Natural killer cell treated with Interleukin-12 subunit alpha and Interleukin-12 subunit beta and Interleukin-15 and Interleukin-18, amount 100 ng/mL, for 72 hours (primary cell): ENCODE measurements around the gene FHIT. TPM values are rescaled to one million over a fixed set of nuclear protein-coding genes. Genes with fewer than 3 reads are reported as not detected.

Experiments
- ATAC-seq, 2 donors: fragments of 150-1000 bp; cut with Tn5 transposase in 1 of 2; sonication (Bioruptor Pico), chemical (Tn5 transposase) in 1 of 2; 2 replicates each; pipeline ENCODE4 v1.10.0; 2021
- DNase-seq: peaks from one replicate; pipeline ENCODE4 v3.0.0; 2022; ENCODE audit warnings: low spot score
- H3K27ac Mint-ChIP-seq, 2 donors: 1 replicate in 1 of 2; 2 replicates in 1 of 2; pipeline ENCODE4 v1.8.0; 2022; ENCODE audit warnings: mixed read lengths in 2 of 2, mild to moderate bottlenecking in 1 of 2, moderate library complexity in 1 of 2
- H3K27me3 Mint-ChIP-seq, 2 donors: 1 replicate in 1 of 2; 2 replicates in 1 of 2; pipeline ENCODE4 v1.8.0; 2022; ENCODE audit warnings: mixed read lengths in 2 of 2
- H3K36me3 Mint-ChIP-seq: one replicate; pipeline ENCODE4 v1.8.0; 2022; ENCODE audit warnings: mixed read lengths
- H3K4me1 Mint-ChIP-seq, 2 donors: 1 replicate in 1 of 2; 2 replicates in 1 of 2; pipeline ENCODE4 v1.8.0; 2022; ENCODE audit warnings: low read depth in 2 of 2, mixed read lengths in 2 of 2, mild to moderate bottlenecking in 1 of 2
- H3K4me3 Mint-ChIP-seq: one replicate; pipeline ENCODE4 v1.8.0; 2022; ENCODE audit warnings: mixed read lengths
- H3K9me3 Mint-ChIP-seq: 2 replicates; pipeline ENCODE4 v1.8.0; 2022; ENCODE audit warnings: mixed read lengths
- total RNA-seq, 2 donors: library from RNA; stranded (reverse); gene quantifications; one replicate each; pipeline ENCODE4 v1.2.3, GENCODE V29; 2022

Gene FHIT
- total RNA-seq, 2 donors from 2014 or later: 2.4 to 3.0 TPM

DNA sequence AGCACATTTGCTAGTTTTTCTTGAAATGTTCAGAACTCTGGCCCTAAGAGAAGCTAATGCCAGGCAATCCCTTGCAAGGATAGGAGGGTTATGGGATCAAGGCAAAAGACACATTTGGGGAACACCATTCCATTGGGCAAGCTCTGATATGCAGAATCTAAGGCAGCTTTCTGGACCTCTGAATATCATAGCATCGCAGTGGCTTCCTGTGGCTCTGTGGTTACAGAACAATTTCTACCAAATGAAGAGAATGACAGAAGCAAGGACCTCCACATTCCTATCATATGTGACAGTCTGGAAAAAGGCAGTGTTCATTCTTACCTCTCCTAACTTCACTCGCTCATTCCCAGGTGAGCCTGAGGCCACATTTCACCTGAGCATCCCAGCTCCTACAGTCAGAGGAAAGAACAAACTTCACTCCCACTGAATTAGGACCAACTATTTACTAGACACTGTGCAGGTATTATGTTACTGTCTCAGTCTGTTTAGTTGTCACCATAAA, 1365.3 kb downstream of the FHIT start:
- DNase-seq (no peak), ATAC-seq (no peak)
- H3K9me3 Mint-ChIP-seq: no peaks in the 10 kb centered on the region
- H3K27ac Mint-ChIP-seq: peak overlapping the region in 1 of 2 donors; percentile 34
- H3K4me3 Mint-ChIP-seq: no peak overlapping the region
- H3K4me1 Mint-ChIP-seq: peaks cover 0 to 19% of the 10 kb centered on the region in 2 donors
- H3K36me3 Mint-ChIP-seq: no peaks in the 10 kb centered on the region
- H3K27me3 Mint-ChIP-seq: no peaks in the 10 kb centered on the region

DNA sequence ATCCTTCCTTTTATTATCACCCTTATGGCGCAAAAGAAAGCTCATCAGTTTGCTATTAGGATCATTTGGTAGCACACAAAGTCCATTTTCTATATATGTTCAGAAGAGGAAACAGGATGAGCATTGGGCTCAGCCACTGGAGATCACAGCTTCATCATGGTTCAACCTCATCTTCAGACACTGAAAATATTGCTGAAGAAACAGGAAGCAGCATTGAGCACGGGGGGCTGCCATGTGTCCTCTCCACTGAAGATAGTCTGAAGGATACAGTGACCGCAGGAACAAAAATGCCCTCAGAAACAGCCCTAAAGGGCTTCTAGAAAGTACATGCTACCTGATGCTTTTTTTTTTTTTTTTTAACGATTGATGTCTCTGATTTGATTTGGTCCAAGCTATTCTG, 1366.2 kb downstream of the FHIT start:
- H3K9me3 Mint-ChIP-seq: no peaks in the 10 kb centered on the region
- H3K27ac Mint-ChIP-seq: peak overlapping the region in 1 of 2 donors; percentile 34
- H3K36me3 Mint-ChIP-seq: no peaks in the 10 kb centered on the region
- ATAC-seq (no peak), DNase-seq (no peak)
- H3K4me1 Mint-ChIP-seq: peaks cover 0 to 19% of the 10 kb centered on the region in 2 donors
- no peak overlapping the region for H3K4me3 Mint-ChIP-seq
- peaks cover 2 to 4% of the 10 kb centered on the region in 2 donors for H3K27me3 Mint-ChIP-seq

GRCh38 chr3:59884409-59884808, 1366.8 kb downstream of the FHIT start:
- no peaks in the 10 kb centered on the region for H3K36me3 Mint-ChIP-seq
- H3K27ac Mint-ChIP-seq: peak overlapping the region in 1 of 2 donors; percentile 10
- DNase-seq (no peak), ATAC-seq (no peak)
- no peaks in the 10 kb centered on the region for H3K9me3 Mint-ChIP-seq
- H3K27me3 Mint-ChIP-seq: peaks cover 2 to 7% of the 10 kb centered on the region in 2 donors
- H3K4me3 Mint-ChIP-seq: no peak overlapping the region
- peaks cover 0 to 19% of the 10 kb centered on the region in 2 donors for H3K4me1 Mint-ChIP-seq

GRCh38 chr3:59882746-59883145, 1368.5 kb downstream of the FHIT start:
- peaks cover 4 to 17% of the 10 kb centered on the region in 2 donors for H3K27me3 Mint-ChIP-seq
- H3K4me1 Mint-ChIP-seq: peaks cover 0 to 27% of the 10 kb centered on the region in 2 donors
- ATAC-seq: no peak
- no peak overlapping the region for H3K27ac Mint-ChIP-seq
- DNase-seq: no peak
- no peaks in the 10 kb centered on the region for H3K9me3 Mint-ChIP-seq
- no peak overlapping the region for H3K4me3 Mint-ChIP-seq
- no peaks in the 10 kb centered on the region for H3K36me3 Mint-ChIP-seq

DNA sequence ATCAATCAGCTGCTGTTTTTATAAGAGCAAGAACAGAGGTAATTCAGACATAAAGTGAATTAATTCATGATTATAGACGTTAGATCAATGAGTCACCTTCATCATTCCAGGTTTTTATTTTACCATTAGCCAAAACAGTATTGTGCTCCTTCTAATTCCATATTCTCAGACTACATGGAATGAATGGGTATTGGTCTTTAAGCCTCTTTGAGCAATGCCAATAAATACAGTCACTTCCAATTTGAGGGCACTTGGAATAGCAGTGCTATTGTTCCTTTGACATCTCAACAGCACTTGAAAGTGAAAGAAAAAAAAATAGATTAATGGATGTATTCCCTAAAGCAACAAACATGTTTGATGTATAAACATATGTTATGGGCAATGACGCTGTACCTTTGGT, 1370.5 kb downstream of the FHIT start:
- no peak overlapping the region for H3K4me3 Mint-ChIP-seq
- H3K9me3 Mint-ChIP-seq: no peaks in the 10 kb centered on the region
- ATAC-seq (no peak), DNase-seq (no peak)
- H3K36me3 Mint-ChIP-seq: no peaks in the 10 kb centered on the region
- no peak overlapping the region for H3K27ac Mint-ChIP-seq
- H3K4me1 Mint-ChIP-seq: peaks cover 0 to 20% of the 10 kb centered on the region in 2 donors
- peaks cover 4 to 17% of the 10 kb centered on the region in 2 donors for H3K27me3 Mint-ChIP-seq

- H3K27me3 Mint-ChIP-seq: peaks cover 4 to 17% of the 10 kb centered on the region in 2 donors
- DNase-seq: no peak
- no peak overlapping the region for H3K4me3 Mint-ChIP-seq
- no peaks in the 10 kb centered on the region for H3K9me3 Mint-ChIP-seq
- no peaks in the 10 kb centered on the region for H3K36me3 Mint-ChIP-seq
- H3K4me1 Mint-ChIP-seq: peaks cover 0 to 10% of the 10 kb centered on the region in 2 donors
- no peak for ATAC-seq
- H3K27ac Mint-ChIP-seq: no peak overlapping the region
These were observed 1372.1 kb downstream of the FHIT start for GRCh38 chr3:59879031-59879581.

DNA sequence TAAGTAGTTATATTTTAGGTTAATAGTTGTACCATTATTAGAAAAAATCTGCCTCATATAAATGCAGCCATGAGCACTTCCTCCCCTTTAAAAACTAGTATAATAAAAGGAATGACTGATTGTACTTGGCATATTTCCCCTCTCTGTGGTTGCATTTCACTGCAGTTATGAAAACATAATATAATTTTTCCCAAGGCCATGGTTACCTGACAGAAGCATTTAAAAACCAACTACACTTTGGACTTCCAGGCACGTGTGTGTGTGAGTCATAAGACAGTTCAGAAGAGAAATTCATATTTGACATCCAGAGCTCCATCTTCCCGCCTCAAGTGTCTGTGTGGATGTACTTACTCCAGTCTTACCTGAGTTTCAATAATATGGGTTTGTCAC, 1373.2 kb downstream of the FHIT start:
- H3K4me1 Mint-ChIP-seq: peaks cover 7 to 20% of the 10 kb centered on the region in 2 donors
- no peak overlapping the region for H3K27ac Mint-ChIP-seq
- H3K4me3 Mint-ChIP-seq: no peak overlapping the region
- no peaks in the 10 kb centered on the region for H3K36me3 Mint-ChIP-seq
- no peak for DNase-seq
- ATAC-seq: no peak
- peaks cover 5 to 25% of the 10 kb centered on the region in 2 donors for H3K27me3 Mint-ChIP-seq
- peaks cover 2% of the 10 kb centered on the region for H3K9me3 Mint-ChIP-seq

DNA sequence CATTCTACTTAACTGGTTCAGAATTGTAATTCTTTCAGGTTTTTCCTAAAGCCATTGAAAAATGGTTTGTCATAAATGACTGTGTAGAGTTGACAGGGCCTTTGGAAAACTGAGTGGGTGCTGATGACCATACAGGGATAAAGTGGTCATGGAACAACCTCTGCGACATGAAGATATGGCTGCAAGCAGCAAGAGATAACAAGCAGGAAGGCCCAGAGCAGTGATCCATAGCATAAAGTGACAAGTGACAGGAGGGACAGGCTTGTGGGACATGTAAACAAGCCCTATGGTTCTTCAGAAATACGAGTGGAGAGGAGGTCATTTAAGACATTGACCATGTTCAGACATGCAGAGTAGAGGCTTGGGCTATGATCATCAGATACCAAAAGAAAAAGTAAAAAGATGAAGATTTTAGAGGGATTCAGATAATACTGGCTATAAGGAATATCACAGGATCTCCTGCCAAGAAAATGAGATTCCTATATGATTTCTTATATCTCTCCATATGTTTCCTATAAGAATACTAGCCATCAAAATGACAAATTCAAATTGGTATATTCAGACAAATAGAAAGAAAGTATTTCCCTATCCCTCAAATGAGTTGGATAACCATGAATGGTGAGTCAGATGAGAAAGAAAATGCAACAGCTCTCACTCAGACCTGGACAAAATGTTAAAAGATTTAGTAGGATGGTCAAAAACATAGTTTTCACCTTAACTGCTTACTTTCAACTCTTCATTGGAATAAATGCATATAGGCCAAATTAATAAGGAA, 1373.8 kb downstream of the FHIT start:
- Mint-ChIP-seq H3K4me1 (peaks cover 7 to 22% of the 10 kb centered on the region in 2 donors), H3K36me3 (no peaks in the 10 kb centered on the region)

DNA sequence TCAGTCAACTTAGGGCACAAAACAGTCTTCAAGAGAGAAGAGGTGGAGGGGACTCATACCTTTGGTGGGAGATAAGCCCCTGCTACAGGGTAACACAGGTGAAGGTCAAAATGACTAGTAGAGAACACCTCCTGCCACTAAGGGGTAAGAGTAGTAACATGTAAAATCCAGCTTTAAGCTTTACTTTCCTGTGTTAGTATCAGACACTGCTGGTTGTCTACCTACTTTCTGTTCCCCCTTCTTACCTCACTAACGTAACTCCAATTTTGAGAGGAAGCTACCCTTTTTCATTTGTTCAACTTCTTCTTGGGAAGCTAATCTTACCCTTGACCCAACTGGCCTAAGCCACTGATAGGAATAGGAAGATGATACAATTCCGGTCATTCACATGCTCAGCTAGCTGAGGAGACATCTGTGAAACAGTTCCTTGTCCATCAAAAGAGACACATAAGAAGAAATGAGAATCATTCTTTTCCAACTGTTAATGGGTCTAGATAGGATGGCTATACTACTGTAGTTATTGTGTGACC, 1374.7 kb downstream of the FHIT start:
- H3K9me3 Mint-ChIP-seq: peaks cover 4% of the 10 kb centered on the region
- no peak overlapping the region for H3K4me3 Mint-ChIP-seq
- H3K27ac Mint-ChIP-seq: no peak overlapping the region
- H3K27me3 Mint-ChIP-seq: peaks cover 7 to 29% of the 10 kb centered on the region in 2 donors
- no peak for ATAC-seq
- H3K4me1 Mint-ChIP-seq: peaks cover 7 to 25% of the 10 kb centered on the region in 2 donors
- DNase-seq: no peak
- H3K36me3 Mint-ChIP-seq: no peaks in the 10 kb centered on the region

More for the DNA sequence above, 1373.8 kb downstream of the FHIT start:
- DNase-seq (no peak), ATAC-seq (no peak)
- H3K4me3 Mint-ChIP-seq: no peak overlapping the region
- H3K27ac Mint-ChIP-seq: no peak overlapping the region
- peaks cover 4% of the 10 kb centered on the region for H3K9me3 Mint-ChIP-seq
- peaks cover 7 to 29% of the 10 kb centered on the region in 2 donors for H3K27me3 Mint-ChIP-seq

DNA sequence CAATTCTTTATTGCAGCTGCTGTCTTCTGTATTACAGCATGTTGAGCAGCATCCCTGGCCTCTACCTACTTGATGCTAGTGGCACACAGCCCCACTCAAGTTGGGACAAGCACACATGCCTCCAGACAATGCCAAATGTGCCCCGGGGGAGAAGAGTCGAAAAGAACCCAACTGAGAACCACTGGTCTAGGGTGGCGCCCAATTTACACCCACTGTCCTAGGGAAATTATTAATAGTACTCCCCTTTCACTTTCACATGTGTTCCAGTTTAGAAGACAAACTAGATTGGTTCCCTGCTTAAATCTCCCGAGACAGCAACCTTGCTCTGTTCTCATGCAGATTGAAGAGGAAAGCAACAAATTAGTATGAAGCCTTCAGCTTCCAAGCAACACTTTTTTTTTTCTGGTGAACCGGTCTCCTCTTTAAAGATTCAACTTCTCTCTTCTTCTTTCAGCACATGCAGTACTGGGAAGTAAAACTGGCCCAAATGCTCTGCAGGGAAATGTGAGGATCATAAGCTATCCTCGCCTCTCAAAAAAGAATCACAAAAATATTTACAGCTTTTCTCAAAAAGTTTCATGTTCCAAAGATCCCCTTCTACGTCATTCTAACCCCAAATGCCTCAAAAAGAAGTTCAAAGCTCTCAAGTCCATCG, 1377.5 kb downstream of the FHIT start:
- H3K4me3 Mint-ChIP-seq: no peak overlapping the region
- ATAC-seq (no peak), DNase-seq (no peak)
- H3K27me3 Mint-ChIP-seq: peaks cover 3 to 21% of the 10 kb centered on the region in 2 donors
- H3K36me3 Mint-ChIP-seq: no peaks in the 10 kb centered on the region
- H3K9me3 Mint-ChIP-seq: peaks cover 4% of the 10 kb centered on the region
- H3K27ac Mint-ChIP-seq: no peak overlapping the region
- peaks cover 7 to 21% of the 10 kb centered on the region in 2 donors for H3K4me1 Mint-ChIP-seq

- Mint-ChIP-seq H3K27me3 (peaks cover 3 to 17% of the 10 kb centered on the region in 2 donors), H3K4me1 (peaks cover 12 to 28% of the 10 kb centered on the region in 2 donors), H3K4me3 (no peak overlapping the region), H3K27ac (no peak overlapping the region), H3K36me3 (no peaks in the 10 kb centered on the region), H3K9me3 (peaks cover 4% of the 10 kb centered on the region)
- DNase-seq (no peak), ATAC-seq (no peak)
These were observed 1379.1 kb downstream of the FHIT start for GRCh38 chr3:59872128-59872527.

GRCh38 chr3:59867185-59868002, 1383.9 kb downstream of the FHIT start:
- no peak overlapping the region for H3K4me3 Mint-ChIP-seq
- H3K27ac Mint-ChIP-seq: no peak overlapping the region
- H3K4me1 Mint-ChIP-seq: peaks cover 6 to 25% of the 10 kb centered on the region in 2 donors
- peaks cover 0 to 16% of the 10 kb centered on the region in 2 donors for H3K27me3 Mint-ChIP-seq
- ATAC-seq (peak in 1 of 2 donors; percentile 31), DNase-seq (no peak)
- peaks cover 4% of the 10 kb centered on the region for H3K9me3 Mint-ChIP-seq
- no peaks in the 10 kb centered on the region for H3K36me3 Mint-ChIP-seq

GRCh38 chr3:59866076-59866475, 1385.2 kb downstream of the FHIT start:
- peaks cover 0 to 16% of the 10 kb centered on the region in 2 donors for H3K27me3 Mint-ChIP-seq
- H3K36me3 Mint-ChIP-seq: no peaks in the 10 kb centered on the region
- ATAC-seq: no peak
- no peak overlapping the region for H3K27ac Mint-ChIP-seq
- H3K9me3 Mint-ChIP-seq: peaks cover 4% of the 10 kb centered on the region
- peaks cover 6 to 22% of the 10 kb centered on the region in 2 donors for H3K4me1 Mint-ChIP-seq
- H3K4me3 Mint-ChIP-seq: no peak overlapping the region
- no peak for DNase-seq
